HEK293T (cell line): ENCODE data around the gene TLK2.

Experiments used
- ELF4 ChIP-seq: fragments of 450-650 bp; IDR thresholded peaks from 2 replicates; pipeline ENCODE4 v1.6.1; 2017; ENCODE audit warnings: antibody characterized with exemption
- FOXA1 ChIP-seq: fragments of 450-650 bp; IDR thresholded peaks from 2 replicates; pipeline ENCODE4 v1.6.1; 2016; ENCODE audit warnings: mild to moderate bottlenecking
- FOXK2 ChIP-seq: fragments of 450-650 bp; IDR thresholded peaks from 2 replicates; pipeline ENCODE4 v1.6.1; 2016; ENCODE audit warnings: mild to moderate bottlenecking
- FOXM1 ChIP-seq: fragments of 450-650 bp; IDR thresholded peaks from 2 replicates; pipeline ENCODE4 v1.6.1; 2017; ENCODE audit warnings: mild to moderate bottlenecking, borderline replicate concordance
- HDGF ChIP-seq: fragments of 450-650 bp; IDR thresholded peaks from 2 replicates; pipeline ENCODE4 v1.6.1; 2017; ENCODE audit warnings: antibody characterized with exemption, borderline replicate concordance
- L3MBTL2 ChIP-seq: fragments of 450-650 bp; conservative IDR thresholded peaks from 2 replicates; pipeline ENCODE4 v1.6.1; 2016; ENCODE audit warnings: mild to moderate bottlenecking
- NFRKB ChIP-seq: fragments of 450-650 bp; IDR thresholded peaks from 2 replicates; pipeline ENCODE4 v1.6.1; 2016; ENCODE audit warnings: mild to moderate bottlenecking, moderate library complexity
- PKNOX1 ChIP-seq: fragments of 450-650 bp; IDR thresholded peaks from 2 replicates; pipeline ENCODE4 v1.6.1; 2016
- SP1 ChIP-seq: fragments of 450-650 bp; IDR thresholded peaks from 2 replicates; pipeline ENCODE4 v1.6.1; 2017
- SUZ12 ChIP-seq: fragments of 450-650 bp; IDR thresholded peaks from 2 replicates; pipeline ENCODE4 v1.6.1; 2016; ENCODE audit warnings: mild to moderate bottlenecking

GRCh38 chr17:62625184-62625869 is 146.7 kb downstream of the TLK2 start:
- TF ChIP-seq SUZ12 (no peak), FOXA1 (no peak), L3MBTL2 (no peak), FOXM1 (no peak), NFRKB (no peak), SP1 (no peak), FOXK2 (no peak), HDGF (no peak), PKNOX1 (no peak), ELF4 (no peak)
